GM21576 (cell line): ENCODE data around the gene SCN2A.

Source experiments
- ATAC-seq: cut with Tn5 transposase; IDR thresholded peaks from one replicate; pipeline ENCODE4 v1.9.1; 2021; ENCODE audit warnings: mild to moderate bottlenecking, moderate library complexity; ENCODE audit not compliant: unreplicated experiment

Gene SCN2A

GRCh38 chr2:165239230-165239629 lies at the start of gene SCN2A:
TSS of gene SCN2A (plus strand) at chr2:165239414. CDS start at chr2:165295824, 56,410 bp downstream.
- peak; percentile 60 for ATAC-seq

DNA sequence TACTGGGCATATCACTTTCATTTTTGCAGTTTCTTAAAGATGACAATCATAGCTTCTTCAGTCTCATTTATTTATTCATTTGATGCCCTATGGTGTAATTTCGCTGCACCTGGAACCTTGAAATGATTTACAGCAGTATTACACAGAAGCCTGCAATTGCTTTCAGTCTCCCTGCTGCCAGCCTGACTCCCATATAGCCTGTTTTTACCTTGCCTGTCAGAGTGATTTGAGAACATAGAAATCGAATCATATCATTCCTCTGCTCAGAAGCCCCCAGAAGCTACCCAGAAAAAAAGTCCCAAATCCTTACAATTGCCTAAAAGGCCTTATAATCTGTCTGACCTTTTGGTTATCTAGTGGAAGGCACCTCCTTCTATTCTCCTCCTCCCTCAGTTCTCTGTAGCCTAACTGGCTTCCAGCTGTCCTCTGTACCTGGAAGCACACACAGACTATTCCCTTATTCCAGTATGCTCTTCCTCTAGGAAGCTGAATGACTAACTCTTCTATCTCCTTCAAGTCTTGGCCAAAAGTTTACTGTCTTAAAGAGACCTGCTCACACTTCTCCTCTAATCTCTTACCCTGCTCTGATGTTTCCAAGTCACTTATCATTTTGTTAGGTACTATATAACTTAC lies 48.0 kb upstream of the SCN2A start:
- no peak for ATAC-seq

GRCh38 chr2:165192729-165193128 lies 46.5 kb upstream of the SCN2A start:
- no peak for ATAC-seq

DNA sequence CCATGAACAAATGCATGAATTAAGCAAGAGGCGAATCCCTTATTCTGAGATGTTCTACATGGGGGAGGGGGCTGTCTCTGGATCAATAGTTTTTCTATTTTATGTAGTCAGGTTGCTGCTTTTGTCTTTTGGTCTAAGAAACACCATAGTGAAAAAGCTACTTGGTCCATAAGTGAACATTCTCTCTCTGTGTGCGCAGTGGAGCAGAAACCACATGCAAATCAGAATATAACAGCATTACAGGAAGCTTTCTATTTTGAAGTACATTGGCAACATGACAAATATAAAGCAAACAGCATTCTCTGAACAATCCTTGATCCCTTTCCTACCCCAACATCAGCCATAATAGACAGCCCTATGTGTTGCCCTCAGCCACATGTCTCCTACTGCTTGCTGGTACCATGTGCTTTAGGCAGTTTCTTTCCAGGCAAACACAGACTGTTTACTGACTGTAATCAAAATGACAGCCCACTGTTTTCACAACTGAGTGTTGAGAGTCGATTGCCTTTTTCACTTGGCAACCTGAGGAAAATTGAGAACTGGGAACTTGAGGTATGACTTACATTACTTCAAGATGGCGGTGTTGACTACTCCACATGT lies 45.9 kb upstream of the SCN2A start:
- peak; percentile 97 for ATAC-seq

DNA sequence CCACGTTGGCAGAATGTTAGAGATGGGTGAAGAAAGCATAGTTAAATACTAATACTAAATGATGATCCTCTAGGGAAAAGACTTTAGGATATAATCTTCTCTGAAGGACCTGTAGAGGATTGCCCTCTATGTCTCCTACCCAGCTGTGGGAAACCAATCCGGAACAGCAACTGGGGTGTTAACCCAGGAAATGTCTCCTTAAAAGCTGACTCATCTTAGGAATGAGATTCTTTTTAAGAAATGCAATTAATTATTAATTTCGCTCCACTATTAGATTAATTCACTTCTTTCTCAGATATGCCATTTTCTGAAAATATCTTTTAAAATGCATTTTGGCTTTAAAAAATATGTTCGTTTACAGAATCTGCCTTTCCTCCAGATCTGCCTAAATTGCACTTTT lies 42.8 kb upstream of the SCN2A start:
- no peak for ATAC-seq

- no peak for ATAC-seq
Observed at GRCh38 chr2:165197346-165197745, 41.9 kb upstream of the SCN2A start.

- ATAC-seq, result no peak
Observed at GRCh38 chr2:165198181-165198580, 41.0 kb upstream of the SCN2A start.

DNA sequence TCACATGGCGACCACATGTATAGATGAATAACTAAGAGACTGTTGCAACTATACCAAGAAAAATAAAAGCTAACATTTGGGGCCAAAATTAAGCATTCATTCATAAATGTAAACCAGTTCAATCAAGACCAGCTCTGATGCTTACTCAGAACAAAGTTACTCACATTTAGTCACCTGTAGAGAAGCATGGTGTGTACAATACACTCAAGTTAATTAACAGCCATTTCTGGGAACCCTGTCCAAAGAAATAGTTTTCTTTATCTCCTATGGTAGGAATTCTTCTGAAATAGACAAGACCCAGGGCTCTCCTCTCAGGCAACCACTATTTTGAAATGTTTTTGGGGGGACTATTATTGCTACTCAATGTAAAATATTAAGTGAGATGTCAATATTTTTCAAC lies 37.0 kb upstream of the SCN2A start:
- no peak for ATAC-seq

- ATAC-seq, result peak; percentile 57
Observed at GRCh38 chr2:165203689-165204559, 35.3 kb upstream of the SCN2A start, which contains the start of gene SCN3A. TSS of gene SCN3A (minus strand) at chr2:165204050. CDS start at chr2:165176394, 27,656 bp downstream.

DNA sequence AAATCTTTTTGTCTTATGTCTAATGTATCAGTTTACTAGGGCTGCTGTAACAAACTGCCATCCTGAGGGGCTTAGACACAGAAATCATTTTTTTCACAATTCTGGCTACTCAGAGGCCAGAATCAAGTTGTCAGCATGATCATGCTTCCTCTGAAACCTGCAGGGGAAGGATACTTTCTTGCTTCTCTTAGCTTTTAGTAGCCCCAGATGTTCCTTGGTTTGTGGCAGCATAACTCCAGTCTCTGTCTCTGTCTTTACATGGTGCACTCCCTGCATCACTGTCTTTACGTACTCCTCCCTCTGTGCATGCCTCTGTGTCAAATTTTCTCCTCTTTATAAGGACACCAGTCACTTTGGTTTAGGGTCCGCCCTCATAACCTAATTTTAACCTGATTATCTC lies 33.3 kb upstream of the SCN2A start:
- ATAC-seq, result no peak

GRCh38 chr2:165208094-165208493 lies 31.1 kb upstream of the SCN2A start:
- ATAC-seq, result no peak

DNA sequence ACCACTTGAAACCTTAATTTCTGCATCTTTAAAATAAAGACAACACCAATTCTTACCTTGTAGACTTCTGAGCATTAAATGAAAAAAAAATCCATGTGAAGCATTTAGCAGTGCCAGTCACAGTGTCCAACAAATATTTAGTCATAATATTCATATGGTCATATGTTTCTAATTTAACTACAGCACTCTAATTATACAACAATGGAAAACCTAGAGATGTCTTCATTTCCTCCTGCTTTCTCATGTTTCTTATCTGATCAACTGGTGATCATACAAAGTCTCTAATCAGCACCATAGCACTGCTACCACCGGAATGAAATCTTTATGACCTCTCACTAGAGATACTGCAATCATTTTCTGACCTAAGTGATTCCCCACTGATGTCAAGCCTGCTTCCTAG lies 25.1 kb upstream of the SCN2A start:
- no peak for ATAC-seq

DNA sequence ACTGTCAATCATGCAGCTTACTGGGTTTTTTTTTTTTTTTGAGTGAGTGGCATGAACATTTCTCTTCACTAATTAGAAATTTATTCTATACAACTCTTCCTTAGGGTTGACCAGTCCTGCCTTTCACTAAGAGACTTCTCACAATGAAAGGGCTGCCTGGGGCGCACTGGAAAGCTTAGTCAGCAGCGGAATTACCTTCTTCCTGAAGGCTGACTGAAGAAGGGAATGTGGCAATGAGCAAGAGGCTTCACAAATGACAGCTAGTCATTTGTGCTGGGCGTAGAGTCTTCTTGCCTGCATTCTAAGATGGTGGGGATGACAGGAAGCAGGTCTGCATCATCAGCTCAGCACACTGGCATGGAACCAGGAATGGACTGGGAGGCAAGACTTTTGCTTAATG lies 19.7 kb upstream of the SCN2A start:
- no peak for ATAC-seq

DNA sequence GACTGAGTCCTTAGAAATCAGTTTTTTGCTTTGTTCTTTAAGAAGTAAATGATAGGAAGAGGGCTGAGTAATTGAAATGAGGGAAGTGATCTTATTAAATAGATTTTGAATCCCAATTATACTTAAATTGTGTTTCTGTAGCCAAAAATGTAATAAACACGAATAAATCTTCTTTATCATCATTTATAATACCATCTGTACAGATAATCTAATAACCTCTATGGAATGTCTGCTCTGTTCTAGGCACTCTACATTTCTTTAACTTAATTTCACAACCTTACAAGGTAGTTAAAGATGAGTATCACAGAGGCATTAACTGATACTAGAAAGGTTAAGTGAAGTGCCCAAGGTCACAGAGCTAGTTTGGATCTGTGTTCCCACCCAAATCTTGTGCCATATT lies 14.3 kb upstream of the SCN2A start:
- ATAC-seq, result no peak

DNA sequence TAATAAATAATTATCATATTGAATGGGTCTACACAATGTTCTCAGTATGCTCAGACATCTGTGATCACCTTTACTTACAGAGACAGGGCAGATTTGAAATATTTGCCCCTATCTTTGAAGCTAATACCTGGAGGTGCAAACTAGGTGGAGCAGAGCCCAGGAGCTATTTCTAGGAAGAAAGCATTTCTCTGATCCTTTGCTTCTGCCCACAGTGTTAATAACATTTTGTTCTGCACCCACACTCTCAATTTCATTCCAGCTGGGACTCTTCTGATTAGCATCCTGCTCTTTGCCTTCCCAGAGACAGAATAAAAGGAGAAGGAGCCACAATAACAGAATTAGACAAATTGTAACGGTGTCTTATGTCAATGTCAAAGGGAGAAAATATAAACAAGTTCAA lies 11.6 kb upstream of the SCN2A start:
- no peak for ATAC-seq

DNA sequence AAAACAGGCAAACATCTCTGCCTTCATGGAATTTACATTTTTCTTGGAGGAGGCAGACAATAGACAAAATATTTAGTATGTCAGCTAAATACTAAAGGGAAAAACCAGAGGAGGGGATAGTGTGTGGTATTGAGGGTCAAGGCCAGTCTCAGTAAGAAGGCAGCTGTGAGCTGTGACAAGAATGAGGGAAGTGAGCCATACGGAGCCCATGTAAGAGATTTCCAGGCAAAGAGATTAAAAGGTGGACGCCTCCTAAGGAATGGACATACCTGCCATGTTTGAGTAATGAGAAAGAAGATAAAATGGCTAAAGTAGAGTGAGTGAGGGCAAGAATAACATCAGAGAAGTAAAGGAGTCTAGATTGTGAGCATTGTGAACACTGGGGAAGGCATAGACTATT lies 2.2 kb upstream of the SCN2A start:
- ATAC-seq, result no peak

DNA sequence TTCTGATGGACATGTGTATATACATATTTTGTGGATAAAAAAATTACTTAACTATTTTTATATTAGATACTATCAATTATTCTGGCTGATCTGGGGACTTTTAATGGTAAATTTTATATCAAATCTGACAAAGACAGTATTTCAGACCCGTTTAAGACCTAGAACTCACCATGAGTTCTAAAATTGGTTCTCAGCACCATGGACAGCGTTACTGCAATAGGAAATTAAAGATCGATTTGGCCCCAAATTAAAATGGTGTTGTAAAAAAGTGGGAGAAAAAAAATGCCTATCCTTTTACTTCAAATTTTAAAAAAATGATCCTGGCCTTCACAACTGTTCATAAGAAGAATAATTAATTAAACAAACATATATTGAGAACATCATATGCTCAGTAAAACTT lies 919 bp upstream of the SCN2A start:
- no peak for ATAC-seq

DNA sequence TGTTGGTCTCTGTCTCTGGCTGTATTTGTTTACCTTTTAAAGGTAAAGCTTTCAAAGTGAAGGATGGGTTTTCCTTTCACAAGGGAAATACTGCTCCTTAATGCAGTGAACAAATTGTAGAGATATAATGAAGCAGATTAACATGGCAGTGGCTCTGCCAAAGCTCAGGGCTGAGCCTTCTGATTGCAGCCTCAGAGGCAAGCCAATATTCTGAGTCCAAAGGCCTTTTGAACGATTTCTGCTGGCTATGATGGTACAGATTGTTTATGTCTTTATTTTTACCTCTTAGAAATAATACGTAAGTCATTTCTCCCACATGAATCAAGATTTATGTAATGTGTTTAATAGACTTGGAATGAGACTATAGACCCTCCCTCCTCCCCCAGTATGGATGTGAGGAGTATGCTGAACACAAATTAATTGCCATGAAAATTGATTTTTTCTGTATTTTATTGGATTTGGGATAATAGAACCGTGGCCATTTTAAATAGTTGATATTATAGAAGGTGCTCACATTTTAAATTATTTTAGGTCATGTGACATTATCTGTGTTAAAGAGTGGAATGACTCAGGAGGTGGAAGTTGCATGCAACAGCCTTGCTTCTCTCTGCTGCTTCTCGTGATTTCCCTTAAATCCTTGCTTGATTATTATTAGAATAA lies 772 bp downstream of the SCN2A start:
- ATAC-seq, result no peak

DNA sequence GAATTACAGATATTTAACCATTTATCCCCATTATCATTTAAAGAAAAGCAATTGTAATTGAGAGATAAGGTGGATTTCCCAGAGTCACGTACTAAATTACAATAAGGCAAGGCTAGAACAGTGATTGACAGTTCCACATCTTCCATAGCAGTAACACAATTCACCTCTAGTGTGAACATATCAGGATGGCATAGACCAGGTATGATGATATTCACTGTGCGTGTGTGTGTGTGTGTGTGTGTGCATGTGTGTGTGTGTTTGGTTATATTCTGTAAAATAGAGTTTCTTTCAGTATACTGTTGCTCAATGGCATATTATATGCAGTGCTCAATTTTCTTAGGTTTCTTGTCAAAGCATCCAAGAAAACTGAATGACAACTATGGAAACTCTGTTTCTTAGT lies 1.7 kb downstream of the SCN2A start:
- ATAC-seq, result no peak

GRCh38 chr2:165245081-165245793 lies 6.0 kb downstream of the SCN2A start:
- ATAC-seq, result no peak

GRCh38 chr2:165248238-165248637 lies 9.0 kb downstream of the SCN2A start:
- ATAC-seq, result no peak
